Cerebellar nuclear complex (tissue), 1 donor: ENCODE data around the gene TRIP6.
"Not testable (repeated sequence)": the region's sequence is repeated elsewhere in the genome, so short reads cannot be mapped to it uniquely, and the experiment has no call there.

Experiments
- DNase-seq, 2 experiments: peaks; one replicate each; lab custom pipeline; 2025; lab: John Stamatoyannopoulos, UW

TRIP6 gene

GRCh38 chr7:100919335-100919734 is 52.1 kb downstream of the TRIP6 start:
- DNase-seq = not testable (repeated sequence)

- not testable (repeated sequence) for DNase-seq
Measured at GRCh38 chr7:100919779-100920437, 52.7 kb downstream of the TRIP6 start.

GRCh38 chr7:100921039-100921438 is 53.9 kb downstream of the TRIP6 start:
- DNase-seq = no peak
